ENCODE data around the gene TMEM143. TPM values are rescaled to one million over a fixed set of nuclear protein-coding genes. Genes with fewer than 3 reads are reported as not detected.

Gene TMEM143
- total and polyA plus RNA-seq, 10 of the 15 experiments (the other 5 are each of a cell fraction or from before 2014, with no cell fraction given), result 1.5 to 19.5 (median 10.1) TPM

GRCh38 chr19:48311384-48311783 is 52.4 kb downstream of the TMEM143 start (continued):
- TF ChIP-seq ETV6 (conservative IDR thresholded peaks at IDR 0.05 in 1 of 2, IDR thresholded peaks at IDR 0.05 in 1 of 2; ENCODE audit: borderline replicate concordance in 1 of 2, low read depth in 1 of 2) (no peak), POLR2A (IDR thresholded peaks at IDR 0.05; ENCODE audit: low read depth, low read length) (no peak), NFYB (IDR thresholded peaks at IDR 0.05; ENCODE audit: insufficient read depth, low read depth, low read length) (no peak), CTCF (IDR thresholded peaks at IDR 0.05 in 2 of 3, conservative IDR thresholded peaks at IDR 0.05 in 1 of 3; ENCODE audit: control insufficient read depth in 2 of 3, extremely low read depth in 1 of 3, insufficient read depth in 1 of 3, low read depth in 3 of 3, low read length in 3 of 3) (no peak), WRNIP1 (IDR thresholded peaks at IDR 0.05; ENCODE audit: borderline replicate concordance, low read depth, low read length) (no peak), STAT3 (IDR thresholded peaks at IDR 0.05; ENCODE audit: low read depth, low read length) (no peak), SUZ12 (IDR thresholded peaks at IDR 0.05; ENCODE audit: unreplicated experiment) (no peak), MYC (IDR thresholded peaks at IDR 0.05; ENCODE audit: insufficient read depth, insufficient read length, insufficient replicate concordance, low read length, severe bottlenecking) (no peak), NFXL1 (IDR thresholded peaks at IDR 0.05; ENCODE audit: borderline replicate concordance) (no peak), NR2C2 (IDR thresholded peaks at IDR 0.05; ENCODE audit: borderline replicate concordance, control insufficient read depth, insufficient read length, low read depth) (no peak), ASH2L (IDR thresholded peaks at IDR 0.05; ENCODE audit: borderline replicate concordance, low read depth) (no peak)
- TF ChIP-seq, protein P1, sequence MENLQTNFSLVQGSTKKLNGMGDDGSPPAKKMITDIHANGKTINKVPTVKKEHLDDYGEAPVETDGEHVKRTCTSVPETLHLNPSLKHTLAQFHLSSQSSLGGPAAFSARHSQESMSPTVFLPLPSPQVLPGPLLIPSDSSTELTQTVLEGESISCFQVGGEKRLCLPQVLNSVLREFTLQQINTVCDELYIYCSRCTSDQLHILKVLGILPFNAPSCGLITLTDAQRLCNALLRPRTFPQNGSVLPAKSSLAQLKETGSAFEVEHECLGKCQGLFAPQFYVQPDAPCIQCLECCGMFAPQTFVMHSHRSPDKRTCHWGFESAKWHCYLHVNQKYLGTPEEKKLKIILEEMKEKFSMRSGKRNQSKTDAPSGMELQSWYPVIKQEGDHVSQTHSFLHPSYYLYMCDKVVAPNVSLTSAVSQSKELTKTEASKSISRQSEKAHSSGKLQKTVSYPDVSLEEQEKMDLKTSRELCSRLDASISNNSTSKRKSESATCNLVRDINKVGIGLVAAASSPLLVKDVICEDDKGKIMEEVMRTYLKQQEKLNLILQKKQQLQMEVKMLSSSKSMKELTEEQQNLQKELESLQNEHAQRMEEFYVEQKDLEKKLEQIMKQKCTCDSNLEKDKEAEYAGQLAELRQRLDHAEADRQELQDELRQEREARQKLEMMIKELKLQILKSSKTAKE (IDR thresholded peaks at IDR 0.05; ENCODE audit: low read depth, poor library complexity, severe bottlenecking), result no peak

All from GM12878 (cell line).